Panc1 (cell line): Measurements from ENCODE around the gene LRRC61. TPM values are rescaled to one million over a fixed set of nuclear protein-coding genes. Genes with fewer than 3 reads are reported as not detected.

ENCODE experiments used
- ATAC-seq: fragments of 200-7000 bp; cut with Tn5 transposase; 2 replicates; pipeline ENCODE4 v1.9.1; 2020; ENCODE audit warnings: mild to moderate bottlenecking, moderate library complexity
- BruUV-seq: library from RNA; stranded (reverse); fragments of 400-500 nt; replicated peaks from 2 replicates; lab custom pipeline; 2021; lab: Mats Ljungman, UMichigan
- CTCF ChIA-PET: fragments of 300-600 bp; sonication (Branson Sonifier 250); formaldehyde crosslinking; loops from one replicate; lab custom pipeline; 2022; ENCODE audit warnings: antibody characterized with exemption; lab: Charles Lee
- POLR2A ChIA-PET: fragments of 300-600 bp; sonication (Branson Sonifier 250); formaldehyde crosslinking; loops from one replicate; lab custom pipeline; 2022; ENCODE audit warnings: antibody characterized with exemption; lab: Charles Lee
- DNase-seq: peaks from one replicate; pipeline ENCODE4 v3.0.0-alpha.2; 2010; ENCODE audit warnings: low read depth, low spot score
- H3K27ac ChIP-seq: 2 replicates; pipeline ENCODE4 v1.5.1; 2011; ENCODE audit warnings: mild to moderate bottlenecking, low read length, inconsistent platforms
- H3K27me3 ChIP-seq: fragments of 200-500 bp; sonication (Bioruptor generic); 2 replicates; pipeline ENCODE4 v1.6.0; 2014; ENCODE audit warnings: low read length, inconsistent platforms; ENCODE audit not compliant: control insufficient read depth, insufficient read depth
- H3K36me3 ChIP-seq: fragments of 200-500 bp; sonication (Bioruptor generic); 2 replicates; pipeline ENCODE4 v1.5.1; 2014; ENCODE audit warnings: inconsistent platforms, mild to moderate bottlenecking, low read length, moderate library complexity; ENCODE audit not compliant: control insufficient read depth, insufficient read depth
- H3K4me1 ChIP-seq: 2 replicates; pipeline ENCODE4 v1.5.1; 2011; ENCODE audit warnings: inconsistent platforms, mild to moderate bottlenecking, low read length, moderate library complexity; ENCODE audit not compliant: control insufficient read depth, insufficient read depth
- H3K4me3 ChIP-seq, 2 experiments: 2 replicates each; pipeline ENCODE4 v1.5.1; 2011 to 2012; ENCODE audit warnings: low read depth in 2 of 2, low read length in 2 of 2, mild to moderate bottlenecking in 2 of 2, inconsistent platforms in 1 of 2, moderate library complexity in 1 of 2
- H3K9me3 ChIP-seq: fragments of 200-500 bp; sonication (Bioruptor generic); 2 replicates; pipeline ENCODE4 v1.5.1; 2014; ENCODE audit warnings: low read depth, mild to moderate bottlenecking, inconsistent platforms, low read length, moderate library complexity; ENCODE audit not compliant: control insufficient read depth, insufficient read depth
- CTCF ChIP-seq: fragments of 450-650 bp; IDR thresholded peaks from 2 replicates; pipeline ENCODE4 v1.5.1; 2017; ENCODE audit warnings: mild to moderate bottlenecking
- POLR2AphosphoS5 ChIP-seq: IDR thresholded peaks from 2 replicates; pipeline ENCODE4 v1.6.1; 2012; ENCODE audit warnings: mild to moderate bottlenecking, low read depth, low read length, moderate library complexity
- REST ChIP-seq, 2 experiments: IDR thresholded peaks; 2 replicates each; pipeline ENCODE4 v1.6.1; 2011 to 2012; ENCODE audit warnings: low read depth in 2 of 2, control low read depth in 1 of 2, low read length in 1 of 2, mild to moderate bottlenecking in 1 of 2, moderate library complexity in 1 of 2; ENCODE audit not compliant: insufficient read depth in 1 of 2
- SIN3A ChIP-seq: IDR thresholded peaks from 2 replicates; pipeline ENCODE4 v1.6.1; 2012; ENCODE audit warnings: low read depth, mild to moderate bottlenecking, low read length, moderate library complexity, borderline replicate concordance; ENCODE audit not compliant: insufficient read depth
- TCF7L2 ChIP-seq: IDR thresholded peaks from 2 replicates; pipeline ENCODE4 v1.6.1; 2011; ENCODE audit warnings: mild to moderate bottlenecking, low read depth, low read length, inconsistent platforms
- in situ Hi-C: cut with HindIII; loops from 2 replicates; pipeline ENCODE4 v1.10.0; 2016; ENCODE audit warnings: low sequenced_read_pairs, low pct_unique_long_range_greater_than_20kb
- intact Hi-C: fragments of 100-400 bp; cut with micrococcal nuclease; formaldehyde crosslinking; loops from one replicate; pipeline ENCODE4 v1.10.0; 2022; ENCODE audit not compliant: unreplicated experiment
- total RNA-seq: library from RNA; stranded (reverse); gene quantifications from one replicate; pipeline ENCODE4 v1.2.1, GENCODE V29; 2021; ENCODE audit not compliant: unreplicated experiment

The LRRC61 gene
- total RNA-seq, 1 experiment from 2014 or later = 13.8 TPM

- no TSS peak for BruUV-seq
- H3K27ac ChIP-seq = no peak overlapping the region
- ATAC-seq = peak; percentile 42; the same call in 1 of the 2 replicates
- in situ Hi-C loops (no loop called here), intact Hi-C loops (no loop called here)
- no peak for TF ChIP-seq SIN3A
- no peak for TF ChIP-seq TCF7L2
- no peak for TF ChIP-seq CTCF
- TF ChIP-seq POLR2AphosphoS5 = no peak
- TF ChIP-seq REST (IDR thresholded peaks at IDR 0.05; ENCODE audit: insufficient read depth in 1 of 2, low read depth in 2 of 2, low read length in 1 of 2) = no peak
- no peak overlapping the region for H3K4me3 ChIP-seq
- no peak for DNase-seq
- peaks cover 9% of the 10 kb centered on the region; the same call in 1 of the 2 replicates for H3K9me3 ChIP-seq
- no peaks in the 10 kb centered on the region for H3K27me3 ChIP-seq
- ChIA-PET POLR2A (no interaction called here), CTCF (no interaction called here)
- no peaks in the 10 kb centered on the region for H3K36me3 ChIP-seq
- peaks cover 3% of the 10 kb centered on the region; the same call in 1 of the 2 replicates for H3K4me1 ChIP-seq
Observed at GRCh38 chr7:150339409-150339809, 16.3 kb downstream of the LRRC61 start.

- Histone ChIP-seq H3K4me1 (peaks cover 3% of the 10 kb centered on the region; the same call in 1 of the 2 replicates), H3K9me3 (peaks cover 11% of the 10 kb centered on the region; the same call in 1 of the 2 replicates), H3K27ac (no peak overlapping the region), H3K27me3 (no peaks in the 10 kb centered on the region), H3K4me3 (no peak overlapping the region), H3K36me3 (no peaks in the 10 kb centered on the region)
- ATAC-seq (peak; percentile 45; the same call in 1 of the 2 replicates), DNase-seq (no peak)
- ChIA-PET POLR2A (no interaction called here), CTCF (no interaction called here)
- TF ChIP-seq TCF7L2 = no peak
- TF ChIP-seq CTCF = no peak
- TF ChIP-seq REST (IDR thresholded peaks at IDR 0.05; ENCODE audit: insufficient read depth in 1 of 2, low read depth in 2 of 2, low read length in 1 of 2) = no peak
- no peak for TF ChIP-seq SIN3A
- no TSS peak for BruUV-seq
- in situ Hi-C loops (no loop called here), intact Hi-C loops (no loop called here)
Observed at GRCh38 chr7:150340024-150340749, 17.0 kb downstream of the LRRC61 start.
